ENCODE data around the gene CERS6.

The CERS6 gene

DNA sequence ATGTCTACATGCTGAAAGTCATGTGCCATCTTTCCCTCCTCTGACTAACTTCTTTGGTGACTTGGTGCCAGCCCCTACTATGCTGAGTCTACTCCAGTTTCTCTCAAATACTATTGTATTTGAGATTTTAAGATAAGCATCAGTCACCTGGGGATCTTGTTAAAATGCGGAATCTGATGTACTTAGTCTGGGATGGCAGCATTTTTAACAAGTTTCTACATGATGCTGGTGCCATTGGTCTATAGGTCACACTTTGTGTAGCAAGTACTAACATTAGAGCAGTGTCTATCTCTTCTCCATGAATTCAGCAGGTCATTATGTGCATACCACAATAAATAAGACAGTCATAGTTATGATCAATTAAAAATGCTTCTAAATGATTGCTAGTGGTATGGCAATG lies 106.9 kb downstream of the CERS6 start:
- TF ChIP-seq, protein P1, sequence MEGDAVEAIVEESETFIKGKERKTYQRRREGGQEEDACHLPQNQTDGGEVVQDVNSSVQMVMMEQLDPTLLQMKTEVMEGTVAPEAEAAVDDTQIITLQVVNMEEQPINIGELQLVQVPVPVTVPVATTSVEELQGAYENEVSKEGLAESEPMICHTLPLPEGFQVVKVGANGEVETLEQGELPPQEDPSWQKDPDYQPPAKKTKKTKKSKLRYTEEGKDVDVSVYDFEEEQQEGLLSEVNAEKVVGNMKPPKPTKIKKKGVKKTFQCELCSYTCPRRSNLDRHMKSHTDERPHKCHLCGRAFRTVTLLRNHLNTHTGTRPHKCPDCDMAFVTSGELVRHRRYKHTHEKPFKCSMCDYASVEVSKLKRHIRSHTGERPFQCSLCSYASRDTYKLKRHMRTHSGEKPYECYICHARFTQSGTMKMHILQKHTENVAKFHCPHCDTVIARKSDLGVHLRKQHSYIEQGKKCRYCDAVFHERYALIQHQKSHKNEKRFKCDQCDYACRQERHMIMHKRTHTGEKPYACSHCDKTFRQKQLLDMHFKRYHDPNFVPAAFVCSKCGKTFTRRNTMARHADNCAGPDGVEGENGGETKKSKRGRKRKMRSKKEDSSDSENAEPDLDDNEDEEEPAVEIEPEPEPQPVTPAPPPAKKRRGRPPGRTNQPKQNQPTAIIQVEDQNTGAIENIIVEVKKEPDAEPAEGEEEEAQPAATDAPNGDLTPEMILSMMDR (IDR thresholded peaks at IDR 0.05) = no peak

DNA sequence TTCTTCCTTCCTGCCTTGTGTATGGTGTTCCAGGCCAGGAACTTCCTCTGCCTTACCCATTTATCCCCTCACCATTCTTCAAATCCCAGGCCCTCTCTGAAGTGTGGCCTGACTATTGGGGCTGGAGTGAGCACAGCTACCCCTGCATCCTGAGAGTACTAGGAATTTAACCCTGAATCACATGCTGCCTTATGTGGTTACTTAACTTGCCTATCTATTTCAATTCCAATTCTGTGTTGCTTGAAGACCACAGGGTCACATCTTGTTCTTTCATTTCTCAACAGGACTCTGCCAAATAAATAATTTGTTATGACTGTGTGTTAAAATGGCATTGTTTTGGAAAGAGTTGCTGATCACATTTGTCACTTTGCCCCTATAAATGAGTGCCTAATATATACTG lies 108.6 kb downstream of the CERS6 start:
- TF ChIP-seq, protein P1 (IDR thresholded peaks at IDR 0.05) = no peak

DNA sequence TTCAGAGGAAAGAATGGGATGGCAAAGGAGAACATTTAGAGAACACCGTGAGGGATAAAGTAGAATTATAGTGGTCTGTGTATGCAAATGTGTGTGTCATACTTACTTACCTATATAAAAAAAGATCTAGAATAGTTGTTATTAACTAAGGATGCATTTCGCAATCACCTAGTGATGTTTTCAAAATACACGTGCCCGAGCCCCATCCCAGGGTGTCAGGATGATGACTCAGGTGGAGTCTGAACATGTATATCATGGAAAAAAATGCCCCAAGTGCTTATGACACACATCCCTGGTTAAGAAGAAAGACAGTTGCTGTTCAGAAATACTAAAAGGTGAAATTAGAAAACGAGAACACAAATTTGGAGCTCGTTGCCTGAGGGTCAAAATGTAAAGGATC lies 109.0 kb downstream of the CERS6 start:
- TF ChIP-seq, protein P1 (IDR thresholded peaks at IDR 0.05) = no peak

DNA sequence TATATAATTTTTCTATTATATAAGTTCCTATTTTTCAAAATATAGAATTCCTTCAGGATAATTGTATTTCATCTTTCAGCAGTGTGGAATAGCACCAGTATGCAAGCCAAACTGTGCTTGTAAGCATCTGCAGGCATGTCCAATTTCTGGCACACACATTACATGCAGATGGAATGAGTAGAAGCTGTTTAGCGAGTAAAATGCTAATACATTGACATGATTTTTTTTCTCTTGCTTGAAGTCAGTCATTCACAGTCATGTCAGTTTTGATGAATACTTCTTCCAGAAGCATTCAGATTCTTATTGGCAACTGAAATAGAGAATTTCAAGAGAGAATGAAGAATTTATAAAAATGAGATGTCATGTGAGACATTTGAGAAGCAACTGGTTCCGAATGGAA lies 109.4 kb downstream of the CERS6 start:
- TF ChIP-seq, protein P1 (IDR thresholded peaks at IDR 0.05) = no peak

DNA sequence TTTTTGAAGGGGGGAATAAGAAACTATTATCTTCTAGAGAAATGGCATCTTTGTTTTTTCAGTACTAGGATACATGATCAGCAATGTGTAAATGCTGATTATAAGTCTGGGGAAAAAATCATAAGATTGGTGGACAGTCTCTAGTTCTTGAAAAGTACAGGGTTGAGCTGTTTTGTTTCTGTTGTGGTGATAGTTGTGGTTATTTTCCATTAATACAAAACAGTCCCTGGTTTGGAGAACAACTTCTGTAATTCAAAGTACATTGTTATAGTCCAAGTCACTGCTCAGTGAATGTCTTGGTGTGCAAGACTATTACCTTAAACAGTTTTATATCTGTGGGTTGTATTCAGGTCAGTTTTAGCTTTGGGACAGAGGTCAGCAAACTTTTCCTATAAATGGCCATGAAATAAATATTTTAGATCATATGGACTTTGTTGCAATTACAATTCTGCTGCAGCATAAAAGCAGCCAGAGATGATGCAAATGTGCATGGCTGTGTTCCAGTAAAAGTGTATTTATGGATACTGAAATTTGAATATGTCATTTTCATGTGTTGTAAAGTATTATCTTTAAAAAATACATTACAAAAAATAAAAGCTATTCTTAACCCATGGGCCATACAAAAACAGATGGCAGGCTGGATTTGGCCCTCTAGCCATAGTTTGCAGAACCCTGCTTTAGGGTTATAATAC lies 111.0 kb downstream of the CERS6 start:
- TF ChIP-seq, protein P1 (IDR thresholded peaks at IDR 0.05) = no peak

DNA sequence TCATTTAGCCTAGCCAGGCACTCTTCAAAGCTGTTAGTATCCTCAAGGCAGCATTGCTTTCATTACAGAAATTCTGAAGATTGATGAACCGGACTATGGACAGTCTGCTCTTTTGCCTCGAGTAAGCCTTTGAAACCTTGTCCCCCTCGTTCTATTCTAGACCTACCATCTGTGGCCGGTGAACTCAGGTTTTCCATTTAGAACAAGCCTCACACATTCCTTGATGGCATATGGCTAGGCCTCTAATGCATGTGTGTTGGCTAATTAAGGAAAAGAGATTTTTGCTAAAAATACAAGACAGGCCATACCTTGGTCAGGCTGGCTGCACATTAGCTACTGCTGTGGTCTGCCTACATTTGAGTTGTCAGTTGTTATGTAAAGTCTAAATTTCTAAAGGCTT lies 111.8 kb downstream of the CERS6 start:
- TF ChIP-seq, protein P1 (IDR thresholded peaks at IDR 0.05) = no peak

DNA sequence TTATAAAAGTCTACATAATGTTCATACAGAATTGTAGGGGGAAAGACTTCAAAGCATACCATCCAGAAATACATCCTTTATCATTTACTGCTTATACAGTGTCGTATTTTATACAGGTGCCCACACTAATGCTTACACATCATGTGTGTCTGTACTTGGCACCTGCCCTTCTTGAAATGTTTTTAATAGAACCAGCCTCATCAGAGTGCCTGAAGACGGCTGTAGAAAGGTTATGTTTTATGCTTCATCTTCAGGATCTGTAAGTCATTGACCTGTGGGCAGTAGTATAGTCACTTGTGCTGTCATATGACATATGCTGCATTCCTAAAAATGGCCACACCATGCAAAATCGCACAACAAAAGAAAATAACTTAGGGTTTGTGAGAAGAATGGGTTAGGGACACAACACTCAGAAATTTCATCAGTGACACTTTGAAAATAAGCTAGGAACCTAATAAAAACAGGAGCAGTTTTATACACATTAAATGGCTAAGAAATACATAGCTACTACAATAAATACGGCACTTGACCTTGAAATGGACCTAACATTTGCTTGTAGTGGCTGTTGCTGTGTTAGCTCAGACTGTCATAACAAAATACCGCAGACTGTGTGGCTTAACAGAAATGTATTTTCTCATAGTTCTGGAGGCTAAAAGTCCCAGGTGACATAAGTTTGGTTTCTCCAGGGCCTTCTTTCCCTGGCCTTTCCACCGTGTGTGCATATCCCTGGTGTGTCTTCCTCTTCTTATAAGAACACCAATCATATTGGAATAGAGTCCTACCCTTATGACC lies 112.6 kb downstream of the CERS6 start:
- TF ChIP-seq, protein P1 (IDR thresholded peaks at IDR 0.05) = no peak

Data from LNCAP (cell line).